ENCODE results near the gene SGMS1. TPM values are rescaled to one million over a fixed set of nuclear protein-coding genes. Genes with fewer than 3 reads are reported as not detected.
A peak's percentile ranks its signal among the peaks of the same experiment; 100 is the strongest.

The SGMS1 gene
- total RNA-seq, 1 donor = 61.2 TPM

DNA sequence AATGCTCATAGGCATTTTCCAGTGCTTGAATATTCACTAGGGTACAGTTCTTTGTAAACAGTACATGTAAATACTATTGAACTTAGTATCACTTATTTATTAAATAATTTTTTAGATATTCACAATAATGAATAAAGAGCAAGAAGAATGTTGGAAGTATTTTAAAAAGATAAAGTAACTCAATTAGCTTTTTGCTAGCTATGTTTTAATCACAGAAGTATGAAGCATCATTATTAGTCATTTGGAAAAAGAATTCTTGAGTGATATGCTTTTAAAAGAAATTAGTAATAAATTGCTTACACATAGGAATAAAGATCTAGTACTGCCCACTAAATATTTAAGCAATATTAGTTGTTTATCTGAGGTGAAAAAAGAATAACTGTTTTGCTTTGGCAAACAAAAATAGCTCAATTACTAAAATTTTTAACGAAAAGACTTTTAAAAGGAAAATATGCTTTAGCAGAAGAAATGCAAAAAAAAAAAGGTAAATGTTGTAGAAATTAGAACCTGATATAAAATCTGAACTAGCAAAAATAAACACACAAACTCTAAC is 66.5 kb downstream of the SGMS1 start:
- TF ChIP-seq, protein P1, sequence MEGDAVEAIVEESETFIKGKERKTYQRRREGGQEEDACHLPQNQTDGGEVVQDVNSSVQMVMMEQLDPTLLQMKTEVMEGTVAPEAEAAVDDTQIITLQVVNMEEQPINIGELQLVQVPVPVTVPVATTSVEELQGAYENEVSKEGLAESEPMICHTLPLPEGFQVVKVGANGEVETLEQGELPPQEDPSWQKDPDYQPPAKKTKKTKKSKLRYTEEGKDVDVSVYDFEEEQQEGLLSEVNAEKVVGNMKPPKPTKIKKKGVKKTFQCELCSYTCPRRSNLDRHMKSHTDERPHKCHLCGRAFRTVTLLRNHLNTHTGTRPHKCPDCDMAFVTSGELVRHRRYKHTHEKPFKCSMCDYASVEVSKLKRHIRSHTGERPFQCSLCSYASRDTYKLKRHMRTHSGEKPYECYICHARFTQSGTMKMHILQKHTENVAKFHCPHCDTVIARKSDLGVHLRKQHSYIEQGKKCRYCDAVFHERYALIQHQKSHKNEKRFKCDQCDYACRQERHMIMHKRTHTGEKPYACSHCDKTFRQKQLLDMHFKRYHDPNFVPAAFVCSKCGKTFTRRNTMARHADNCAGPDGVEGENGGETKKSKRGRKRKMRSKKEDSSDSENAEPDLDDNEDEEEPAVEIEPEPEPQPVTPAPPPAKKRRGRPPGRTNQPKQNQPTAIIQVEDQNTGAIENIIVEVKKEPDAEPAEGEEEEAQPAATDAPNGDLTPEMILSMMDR (IDR thresholded peaks at IDR 0.05; ENCODE audit: insufficient read depth, low read length) = no peak
- DNase-seq (ENCODE audit: low read depth) = no peak
- no peak overlapping the region for H3K4me3 ChIP-seq (ENCODE audit: low read depth, low read length)

DNA sequence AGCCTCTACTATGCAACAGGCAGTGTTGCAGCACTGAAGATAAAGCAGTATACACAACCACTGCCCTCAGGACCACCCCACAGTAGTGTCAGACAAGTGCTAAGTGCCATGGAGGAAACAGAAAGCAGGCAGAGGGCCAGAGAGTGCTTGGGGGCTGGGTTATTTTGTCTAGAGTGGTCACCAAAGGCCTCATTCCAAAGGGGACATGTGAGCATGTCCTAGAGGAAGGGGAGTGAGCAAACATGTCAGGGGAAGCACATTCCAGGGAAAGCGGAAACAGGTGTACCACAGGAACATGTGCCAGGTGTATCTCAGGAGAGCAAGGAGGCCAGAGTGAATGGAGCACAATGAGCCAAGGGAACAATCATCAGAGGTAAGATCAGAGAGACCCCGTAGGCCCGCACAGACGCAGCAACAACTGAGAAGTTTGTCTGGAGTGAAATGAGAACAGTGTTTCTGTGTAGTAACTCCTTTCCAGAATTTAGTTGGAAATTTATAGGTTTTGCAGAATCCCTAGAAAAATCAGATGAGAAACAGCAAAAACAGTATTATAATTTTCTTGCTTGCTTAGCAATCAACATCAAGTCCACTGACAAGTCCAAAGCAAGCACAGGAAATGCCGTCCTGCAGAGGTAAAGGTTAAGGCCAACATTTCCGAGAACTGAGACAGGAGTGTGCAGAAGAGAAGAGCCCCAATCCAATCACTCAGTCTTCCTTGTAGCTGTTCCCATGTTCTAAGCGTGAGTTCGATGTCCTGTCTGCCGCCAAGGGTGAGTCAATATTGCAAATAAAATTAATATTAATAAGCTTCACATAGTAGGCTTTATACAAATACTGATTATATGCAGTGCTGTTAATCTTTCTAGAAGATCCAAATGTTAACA is 67.3 kb downstream of the SGMS1 start:
- TF ChIP-seq, protein P1 (IDR thresholded peaks at IDR 0.05; ENCODE audit: insufficient read depth, low read length) = no peak
- no peak for DNase-seq (ENCODE audit: low read depth)
- no peak overlapping the region for H3K4me3 ChIP-seq (ENCODE audit: low read depth, low read length)

DNA sequence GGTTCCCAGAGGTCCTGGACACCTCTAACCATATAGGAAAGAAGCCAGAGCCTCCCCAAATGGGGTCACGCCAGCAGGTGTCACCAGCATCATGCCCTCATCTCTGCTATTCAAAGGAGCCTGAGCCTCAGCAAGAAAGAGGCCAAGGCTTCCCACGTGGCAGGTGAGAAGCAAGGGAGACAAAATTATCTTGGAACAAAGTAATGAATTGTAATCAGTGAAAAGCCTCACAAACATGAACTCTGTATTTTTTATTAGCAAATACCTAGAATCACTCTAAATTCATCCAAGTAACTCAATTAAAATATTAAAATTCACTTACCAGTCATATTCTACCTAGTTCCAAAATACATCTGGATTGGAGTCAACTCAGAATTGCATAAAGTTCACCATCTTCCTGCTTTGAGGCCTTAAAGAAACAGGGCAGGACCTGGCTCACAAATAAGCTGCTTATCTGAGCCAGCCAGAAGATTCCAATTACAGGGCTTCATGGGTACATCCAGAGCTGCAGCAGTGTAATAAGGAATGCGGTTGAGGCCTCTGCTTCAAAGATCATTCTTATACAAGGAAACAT is 68.7 kb downstream of the SGMS1 start:
- TF ChIP-seq, protein P1 (IDR thresholded peaks at IDR 0.05; ENCODE audit: insufficient read depth, low read length) = no peak
- no peak overlapping the region for H3K4me3 ChIP-seq (ENCODE audit: low read depth, low read length)
- peak; percentile 89 for DNase-seq (ENCODE audit: low read depth)

DNA sequence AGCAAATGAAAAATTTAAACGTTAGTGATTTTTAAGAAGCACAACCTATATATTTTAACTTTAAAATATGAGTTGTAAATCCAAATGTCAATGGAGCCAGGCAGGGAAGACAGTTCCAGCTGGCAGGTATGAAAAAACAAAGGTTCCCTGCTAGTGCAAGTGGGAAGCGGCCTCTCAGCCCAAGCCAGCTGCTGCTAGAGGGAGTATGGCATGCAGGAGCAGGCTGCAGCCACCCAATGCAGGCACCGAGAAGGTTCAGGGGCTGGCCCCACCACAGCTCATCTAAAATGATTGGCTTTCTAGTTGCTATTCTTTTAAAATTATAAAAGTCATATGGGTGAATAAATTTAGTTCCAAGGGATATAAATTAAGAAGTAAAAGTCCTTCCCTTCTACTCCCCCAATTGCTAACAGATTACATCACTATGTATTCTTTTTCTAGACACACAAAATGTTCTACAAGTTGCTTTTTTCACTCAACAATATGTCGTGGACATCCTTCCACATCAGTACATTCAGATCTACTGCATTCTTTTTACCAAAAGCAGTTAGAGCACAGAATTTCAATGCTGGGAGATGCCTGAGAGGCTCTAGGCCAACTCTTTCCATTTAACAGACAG is 69.3 kb downstream of the SGMS1 start:
- TF ChIP-seq, protein P1 (IDR thresholded peaks at IDR 0.05; ENCODE audit: insufficient read depth, low read length) = no peak
- no peak overlapping the region for H3K4me3 ChIP-seq (ENCODE audit: low read depth, low read length)
- DNase-seq (ENCODE audit: low read depth) = peak; percentile 33

DNA sequence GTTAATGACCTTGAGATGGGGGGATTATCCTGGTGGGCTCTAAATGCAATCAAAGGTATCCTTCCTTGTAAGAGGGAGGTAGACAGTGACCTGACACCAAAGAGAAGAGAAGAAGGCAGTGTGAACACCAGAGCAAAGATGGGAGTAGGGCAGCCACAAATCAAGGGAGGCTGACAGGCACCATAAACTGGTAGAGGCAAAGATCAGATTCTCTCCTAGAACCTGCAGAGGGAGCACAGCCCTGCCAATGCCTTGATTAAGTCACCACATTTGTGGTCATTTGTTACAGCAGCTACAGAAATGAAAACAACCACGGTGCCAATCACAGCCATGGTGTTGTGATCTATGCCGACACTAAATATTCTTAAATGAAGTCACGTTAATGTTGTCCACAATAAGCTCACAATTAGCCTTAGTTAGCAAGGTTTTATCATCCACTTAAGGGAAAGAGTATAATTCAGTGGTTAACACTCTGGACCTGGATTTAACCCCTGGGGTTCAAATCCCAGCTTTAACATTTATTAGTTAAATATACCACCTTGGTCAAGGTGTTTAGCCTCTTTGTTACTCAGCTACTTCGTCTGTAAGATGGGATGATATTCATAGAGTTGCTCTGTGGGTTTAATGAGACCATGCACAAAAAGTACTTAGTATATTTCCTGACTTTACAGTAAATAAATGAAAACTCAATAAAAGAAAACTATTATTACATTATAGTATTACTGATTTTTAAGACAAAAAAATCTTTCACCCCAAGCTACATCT is 70.8 kb downstream of the SGMS1 start:
- H3K4me3 ChIP-seq (ENCODE audit: low read depth, low read length) = no peak overlapping the region
- DNase-seq (ENCODE audit: low read depth) = no peak
- TF ChIP-seq, protein P1 (IDR thresholded peaks at IDR 0.05; ENCODE audit: insufficient read depth, low read length) = peak; percentile 28

DNA sequence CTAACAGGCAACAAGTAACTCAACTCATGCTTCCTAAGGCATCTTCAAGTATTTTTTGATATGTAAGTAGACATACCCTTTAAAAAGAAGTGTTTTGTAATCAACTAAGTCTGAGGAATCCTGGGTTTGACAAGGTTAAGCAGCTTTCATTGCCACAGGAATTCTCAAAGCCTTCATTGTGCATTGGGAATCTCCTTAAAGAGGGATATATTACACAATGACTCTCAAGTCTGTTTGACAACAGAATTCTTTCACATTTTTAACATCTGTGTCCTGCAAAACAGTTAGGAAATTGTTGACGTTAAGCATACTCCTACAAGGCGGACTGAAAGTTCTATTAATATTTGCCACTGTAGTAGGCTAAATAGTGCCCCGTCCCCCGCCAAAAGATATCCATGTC is 71.4 kb downstream of the SGMS1 start:
- no peak overlapping the region for H3K4me3 ChIP-seq (ENCODE audit: low read depth, low read length)
- DNase-seq (ENCODE audit: low read depth) = peak; percentile 91
- TF ChIP-seq, protein P1 (IDR thresholded peaks at IDR 0.05; ENCODE audit: insufficient read depth, low read length) = no peak

Measured in fibroblast of the aortic adventitia (primary cell).